HEK293 (cell line): ENCODE measurements around the gene TCF7L1.

Experiments
- BCL11A ChIP-seq: fragments of 450-650 bp; formaldehyde crosslinking; IDR thresholded peaks from 2 replicates; pipeline ENCODE4 v1.5.1; 2016; ENCODE audit warnings: low read depth, missing biosample characterization, missing genetic modification characterization
- KLF16 ChIP-seq: fragments of 450-650 bp; formaldehyde crosslinking; IDR thresholded peaks from 2 replicates; pipeline ENCODE4 v1.5.1; 2017; ENCODE audit warnings: missing biosample characterization, missing genetic modification characterization
- YY1 ChIP-seq: fragments of 450-650 bp; formaldehyde crosslinking; IDR thresholded peaks from 2 replicates; pipeline ENCODE4 v1.5.1; 2018; ENCODE audit warnings: missing biosample characterization, missing genetic modification characterization
- ZEB2 ChIP-seq: fragments of 450-650 bp; formaldehyde crosslinking; IDR thresholded peaks from 2 replicates; pipeline ENCODE4 v1.5.1; 2016; ENCODE audit warnings: missing biosample characterization, missing genetic modification characterization
- ZNF202 ChIP-seq: fragments of 450-650 bp; formaldehyde crosslinking; IDR thresholded peaks from 2 replicates; pipeline ENCODE4 v1.5.1; 2016; ENCODE audit warnings: missing biosample characterization, missing genetic modification characterization, borderline replicate concordance
- ZNF311 ChIP-seq: fragments of 450-650 bp; formaldehyde crosslinking; IDR thresholded peaks from 2 replicates; pipeline ENCODE4 v1.5.1; 2017; ENCODE audit warnings: missing biosample characterization, missing genetic modification characterization, borderline replicate concordance
- ZNF529 ChIP-seq: fragments of 450-650 bp; formaldehyde crosslinking; IDR thresholded peaks from 2 replicates; pipeline ENCODE4 v1.5.1; 2017; ENCODE audit warnings: missing genetic modification characterization, missing biosample characterization; ENCODE audit not compliant: insufficient replicate concordance
- TF ChIP-seq, protein P1 (sequence below): fragments of 450-650 bp; formaldehyde crosslinking; IDR thresholded peaks from 2 replicates; pipeline ENCODE4 v1.5.1; 2016; ENCODE audit warnings: missing biosample characterization, missing genetic modification characterization
- TF ChIP-seq, protein P2 (sequence below): fragments of 450-650 bp; formaldehyde crosslinking; conservative IDR thresholded peaks from 2 replicates; pipeline ENCODE4 v1.5.1; 2016; ENCODE audit warnings: low read depth, missing biosample characterization, missing genetic modification characterization
- TF ChIP-seq, protein P3 (sequence below): fragments of 450-650 bp; formaldehyde crosslinking; IDR thresholded peaks from 2 replicates; pipeline ENCODE4 v1.5.1; 2016; ENCODE audit warnings: missing biosample characterization, missing genetic modification characterization
- TF ChIP-seq, protein P4 (sequence below): fragments of 450-650 bp; formaldehyde crosslinking; IDR thresholded peaks from 2 replicates; pipeline ENCODE4 v1.5.1; 2016; ENCODE audit warnings: missing biosample characterization, missing genetic modification characterization

DNA sequence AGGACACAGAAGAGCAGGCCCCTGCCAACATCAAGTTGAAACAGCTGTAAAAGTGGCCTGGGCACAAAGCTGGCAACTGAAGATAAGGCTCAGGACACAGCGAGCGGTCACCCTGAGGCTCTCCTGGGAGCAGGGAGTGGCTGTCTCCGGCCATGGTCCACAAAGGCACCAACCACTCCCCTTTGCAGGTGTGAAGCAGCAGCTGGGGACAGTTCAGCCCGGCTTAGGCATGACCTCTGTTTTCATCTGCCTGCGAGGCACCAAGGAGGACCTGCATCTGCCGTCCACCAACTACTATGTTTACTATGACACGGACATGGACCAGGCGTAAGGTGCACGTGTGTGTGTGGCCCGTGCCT lies 181.7 kb downstream of the TCF7L1 start:
- TF ChIP-seq ZEB2 (tag by site-specific recombination), result no peak
- no peak for TF ChIP-seq YY1
- TF ChIP-seq, protein P1, sequence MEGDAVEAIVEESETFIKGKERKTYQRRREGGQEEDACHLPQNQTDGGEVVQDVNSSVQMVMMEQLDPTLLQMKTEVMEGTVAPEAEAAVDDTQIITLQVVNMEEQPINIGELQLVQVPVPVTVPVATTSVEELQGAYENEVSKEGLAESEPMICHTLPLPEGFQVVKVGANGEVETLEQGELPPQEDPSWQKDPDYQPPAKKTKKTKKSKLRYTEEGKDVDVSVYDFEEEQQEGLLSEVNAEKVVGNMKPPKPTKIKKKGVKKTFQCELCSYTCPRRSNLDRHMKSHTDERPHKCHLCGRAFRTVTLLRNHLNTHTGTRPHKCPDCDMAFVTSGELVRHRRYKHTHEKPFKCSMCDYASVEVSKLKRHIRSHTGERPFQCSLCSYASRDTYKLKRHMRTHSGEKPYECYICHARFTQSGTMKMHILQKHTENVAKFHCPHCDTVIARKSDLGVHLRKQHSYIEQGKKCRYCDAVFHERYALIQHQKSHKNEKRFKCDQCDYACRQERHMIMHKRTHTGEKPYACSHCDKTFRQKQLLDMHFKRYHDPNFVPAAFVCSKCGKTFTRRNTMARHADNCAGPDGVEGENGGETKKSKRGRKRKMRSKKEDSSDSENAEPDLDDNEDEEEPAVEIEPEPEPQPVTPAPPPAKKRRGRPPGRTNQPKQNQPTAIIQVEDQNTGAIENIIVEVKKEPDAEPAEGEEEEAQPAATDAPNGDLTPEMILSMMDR (tag by site-specific recombination), result no peak
- TF ChIP-seq BCL11A (tag by site-specific recombination), result no peak
- TF ChIP-seq, protein P2, sequence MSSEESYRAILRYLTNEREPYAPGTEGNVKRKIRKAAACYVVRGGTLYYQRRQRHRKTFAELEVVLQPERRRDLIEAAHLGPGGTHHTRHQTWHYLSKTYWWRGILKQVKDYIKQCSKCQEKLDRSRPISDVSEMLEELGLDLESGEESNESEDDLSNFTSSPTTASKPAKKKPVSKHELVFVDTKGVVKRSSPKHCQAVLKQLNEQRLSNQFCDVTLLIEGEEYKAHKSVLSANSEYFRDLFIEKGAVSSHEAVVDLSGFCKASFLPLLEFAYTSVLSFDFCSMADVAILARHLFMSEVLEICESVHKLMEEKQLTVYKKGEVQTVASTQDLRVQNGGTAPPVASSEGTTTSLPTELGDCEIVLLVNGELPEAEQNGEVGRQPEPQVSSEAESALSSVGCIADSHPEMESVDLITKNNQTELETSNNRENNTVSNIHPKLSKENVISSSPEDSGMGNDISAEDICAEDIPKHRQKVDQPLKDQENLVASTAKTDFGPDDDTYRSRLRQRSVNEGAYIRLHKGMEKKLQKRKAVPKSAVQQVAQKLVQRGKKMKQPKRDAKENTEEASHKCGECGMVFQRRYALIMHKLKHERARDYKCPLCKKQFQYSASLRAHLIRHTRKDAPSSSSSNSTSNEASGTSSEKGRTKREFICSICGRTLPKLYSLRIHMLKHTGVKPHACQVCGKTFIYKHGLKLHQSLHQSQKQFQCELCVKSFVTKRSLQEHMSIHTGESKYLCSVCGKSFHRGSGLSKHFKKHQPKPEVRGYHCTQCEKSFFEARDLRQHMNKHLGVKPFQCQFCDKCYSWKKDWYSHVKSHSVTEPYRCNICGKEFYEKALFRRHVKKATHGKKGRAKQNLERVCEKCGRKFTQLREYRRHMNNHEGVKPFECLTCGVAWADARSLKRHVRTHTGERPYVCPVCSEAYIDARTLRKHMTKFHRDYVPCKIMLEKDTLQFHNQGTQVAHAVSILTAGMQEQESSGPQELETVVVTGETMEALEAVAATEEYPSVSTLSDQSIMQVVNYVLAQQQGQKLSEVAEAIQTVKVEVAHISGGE (tag by site-specific recombination), result no peak
- TF ChIP-seq KLF16 (tag by site-specific recombination), result no peak
- no peak for TF ChIP-seq ZNF529 (tag by site-specific recombination)
- TF ChIP-seq, protein P3, sequence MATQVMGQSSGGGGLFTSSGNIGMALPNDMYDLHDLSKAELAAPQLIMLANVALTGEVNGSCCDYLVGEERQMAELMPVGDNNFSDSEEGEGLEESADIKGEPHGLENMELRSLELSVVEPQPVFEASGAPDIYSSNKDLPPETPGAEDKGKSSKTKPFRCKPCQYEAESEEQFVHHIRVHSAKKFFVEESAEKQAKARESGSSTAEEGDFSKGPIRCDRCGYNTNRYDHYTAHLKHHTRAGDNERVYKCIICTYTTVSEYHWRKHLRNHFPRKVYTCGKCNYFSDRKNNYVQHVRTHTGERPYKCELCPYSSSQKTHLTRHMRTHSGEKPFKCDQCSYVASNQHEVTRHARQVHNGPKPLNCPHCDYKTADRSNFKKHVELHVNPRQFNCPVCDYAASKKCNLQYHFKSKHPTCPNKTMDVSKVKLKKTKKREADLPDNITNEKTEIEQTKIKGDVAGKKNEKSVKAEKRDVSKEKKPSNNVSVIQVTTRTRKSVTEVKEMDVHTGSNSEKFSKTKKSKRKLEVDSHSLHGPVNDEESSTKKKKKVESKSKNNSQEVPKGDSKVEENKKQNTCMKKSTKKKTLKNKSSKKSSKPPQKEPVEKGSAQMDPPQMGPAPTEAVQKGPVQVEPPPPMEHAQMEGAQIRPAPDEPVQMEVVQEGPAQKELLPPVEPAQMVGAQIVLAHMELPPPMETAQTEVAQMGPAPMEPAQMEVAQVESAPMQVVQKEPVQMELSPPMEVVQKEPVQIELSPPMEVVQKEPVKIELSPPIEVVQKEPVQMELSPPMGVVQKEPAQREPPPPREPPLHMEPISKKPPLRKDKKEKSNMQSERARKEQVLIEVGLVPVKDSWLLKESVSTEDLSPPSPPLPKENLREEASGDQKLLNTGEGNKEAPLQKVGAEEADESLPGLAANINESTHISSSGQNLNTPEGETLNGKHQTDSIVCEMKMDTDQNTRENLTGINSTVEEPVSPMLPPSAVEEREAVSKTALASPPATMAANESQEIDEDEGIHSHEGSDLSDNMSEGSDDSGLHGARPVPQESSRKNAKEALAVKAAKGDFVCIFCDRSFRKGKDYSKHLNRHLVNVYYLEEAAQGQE (tag by site-specific recombination), result no peak
- TF ChIP-seq ZNF202 (tag by site-specific recombination), result no peak
- TF ChIP-seq ZNF311 (tag by site-specific recombination), result no peak
- TF ChIP-seq, protein P4, sequence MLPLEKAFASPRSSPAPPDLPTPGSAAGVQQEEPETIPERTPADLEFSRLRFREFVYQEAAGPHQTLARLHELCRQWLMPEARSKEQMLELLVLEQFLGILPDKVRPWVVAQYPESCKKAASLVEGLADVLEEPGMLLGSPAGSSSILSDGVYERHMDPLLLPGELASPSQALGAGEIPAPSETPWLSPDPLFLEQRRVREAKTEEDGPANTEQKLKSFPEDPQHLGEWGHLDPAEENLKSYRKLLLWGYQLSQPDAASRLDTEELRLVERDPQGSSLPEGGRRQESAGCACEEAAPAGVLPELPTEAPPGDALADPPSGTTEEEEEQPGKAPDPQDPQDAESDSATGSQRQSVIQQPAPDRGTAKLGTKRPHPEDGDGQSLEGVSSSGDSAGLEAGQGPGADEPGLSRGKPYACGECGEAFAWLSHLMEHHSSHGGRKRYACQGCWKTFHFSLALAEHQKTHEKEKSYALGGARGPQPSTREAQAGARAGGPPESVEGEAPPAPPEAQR, result no peak
